Gastroesophageal sphincter (tissue), 3 donors: ENCODE measurements around the gene ZSWIM1.

Experiments used
- CTCF ChIP-seq, 4 experiments: fragments of 200-600 bp in 2 of 4; fragments of 450-650 bp in 2 of 4; sonication (generic) in 1 of 4; IDR thresholded peaks; one replicate each; pipeline ENCODE4 v1.5.1; 2017 to 2019; ENCODE audit warnings: antibody characterized with exemption in 4 of 4, mild to moderate bottlenecking in 2 of 4, moderate library complexity in 2 of 4
- POLR2A ChIP-seq, 2 donors: fragments of 450-650 bp; IDR thresholded peaks; one replicate each; pipeline ENCODE4 v1.6.1; 2017; ENCODE audit warnings: antibody characterized with exemption in 2 of 2, mild to moderate bottlenecking in 2 of 2, moderate library complexity in 1 of 2

DNA sequence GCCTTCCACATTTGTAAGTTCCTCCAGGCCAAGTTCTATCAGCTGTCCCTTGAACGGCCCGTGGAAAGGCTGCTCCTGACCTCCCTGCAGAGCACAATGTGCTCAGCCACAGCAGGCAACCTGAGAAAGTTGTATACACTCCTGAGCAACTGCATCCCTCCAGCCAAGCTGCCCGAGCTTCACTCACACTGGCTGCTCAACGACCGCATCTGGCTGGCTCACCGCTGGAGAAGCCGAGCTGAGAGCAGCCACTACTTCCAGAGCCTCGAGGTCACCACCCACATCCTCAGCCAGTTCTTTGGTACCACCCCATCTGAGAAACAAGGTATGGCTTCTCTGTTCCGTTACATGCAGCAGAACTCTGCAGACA is 2.1 kb downstream of the ZSWIM1 start:
- TF ChIP-seq POLR2A (IDR thresholded peaks at IDR 0.05) (no peak), CTCF (IDR thresholded peaks at IDR 0.05) (no peak)
